Stimulated activated CD8-positive, alpha-beta memory T cell treated with anti-CD3 and anti-CD28 coated beads, Interleukin-12 subunit alpha, Interleukin-12 subunit beta, amount 100 ng/mL, for 1 hour (primary cell): Measurements from ENCODE around the gene POLG.

Experiments
- DNase-seq: peaks from one replicate; pipeline ENCODE4 v3.0.0-alpha.2; 2020; ENCODE audit warnings: low read depth

Gene POLG

GRCh38 chr15:89326316-89326715, 8.3 kb downstream of the POLG start:
- no peak for DNase-seq

- DNase-seq, result no peak
These were observed 9.4 kb downstream of the POLG start for GRCh38 chr15:89325039-89325803.

GRCh38 chr15:89323825-89324224, 10.8 kb downstream of the POLG start:
- no peak for DNase-seq

GRCh38 chr15:89322822-89323221, 11.8 kb downstream of the POLG start:
- no peak for DNase-seq

- DNase-seq, result no peak
These were observed 12.9 kb downstream of the POLG start for GRCh38 chr15:89321521-89322410.

- DNase-seq, result no peak
These were observed 14.4 kb downstream of the POLG start for GRCh38 chr15:89320200-89320599.

- no peak for DNase-seq
These were observed 14.9 kb downstream of the POLG start for GRCh38 chr15:89319678-89320077.

GRCh38 chr15:89317186-89317720, 17.4 kb downstream of the POLG start:
- no peak for DNase-seq

- no peak for DNase-seq
These were observed 18.1 kb downstream of the POLG start for GRCh38 chr15:89316504-89316903.

GRCh38 chr15:89315375-89315929, 19.2 kb downstream of the POLG start:
- no peak for DNase-seq

GRCh38 chr15:89309993-89310392, 24.6 kb downstream of the POLG start:
- DNase-seq, result no peak

- no peak for DNase-seq
These were observed 26.4 kb downstream of the POLG start for GRCh38 chr15:89308236-89308635.

- no peak for DNase-seq
These were observed 26.8 kb downstream of the POLG start for GRCh38 chr15:89307791-89308190.

- DNase-seq, result no peak
These were observed 27.5 kb downstream of the POLG start for GRCh38 chr15:89307046-89307587.

GRCh38 chr15:89305395-89305794, 29.2 kb downstream of the POLG start:
- no peak for DNase-seq

- no peak for DNase-seq
These were observed 30.6 kb downstream of the POLG start for GRCh38 chr15:89303986-89304385.

GRCh38 chr15:89301304-89302089, 33.1 kb downstream of the POLG start:
- DNase-seq, result no peak

GRCh38 chr15:89299896-89300295, 34.7 kb downstream of the POLG start:
- no peak for DNase-seq

GRCh38 chr15:89293012-89293411, 41.6 kb downstream of the POLG start:
- DNase-seq, result no peak

GRCh38 chr15:89291934-89292438, 42.6 kb downstream of the POLG start:
- no peak for DNase-seq

GRCh38 chr15:89283201-89283600, 51.4 kb downstream of the POLG start:
- DNase-seq, result no peak
